ENCODE data around the gene RPUSD4.

RPUSD4 gene

DNA sequence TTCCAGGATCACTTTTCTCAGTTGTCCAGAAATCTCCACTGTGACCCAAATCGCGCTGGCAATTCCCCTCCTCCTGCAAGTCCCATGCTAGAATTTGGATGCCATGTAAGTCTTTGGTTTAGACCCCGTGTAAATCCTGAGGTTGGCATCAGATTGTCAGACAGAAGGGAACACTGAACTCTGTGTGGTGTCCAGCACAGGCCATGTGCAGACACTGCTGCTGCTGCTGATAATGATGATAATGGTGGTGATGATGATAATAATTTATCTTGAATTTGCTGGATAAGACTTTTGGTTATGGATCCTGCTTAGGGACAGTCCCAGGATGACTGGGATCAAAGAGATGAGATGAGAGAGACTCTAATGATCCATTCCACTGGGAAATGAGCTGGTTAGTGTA lies 45.0 kb downstream of the RPUSD4 start:
- TF ChIP-seq ZFX (IDR thresholded peaks at IDR 0.05), result no peak
- TF ChIP-seq, protein P1, sequence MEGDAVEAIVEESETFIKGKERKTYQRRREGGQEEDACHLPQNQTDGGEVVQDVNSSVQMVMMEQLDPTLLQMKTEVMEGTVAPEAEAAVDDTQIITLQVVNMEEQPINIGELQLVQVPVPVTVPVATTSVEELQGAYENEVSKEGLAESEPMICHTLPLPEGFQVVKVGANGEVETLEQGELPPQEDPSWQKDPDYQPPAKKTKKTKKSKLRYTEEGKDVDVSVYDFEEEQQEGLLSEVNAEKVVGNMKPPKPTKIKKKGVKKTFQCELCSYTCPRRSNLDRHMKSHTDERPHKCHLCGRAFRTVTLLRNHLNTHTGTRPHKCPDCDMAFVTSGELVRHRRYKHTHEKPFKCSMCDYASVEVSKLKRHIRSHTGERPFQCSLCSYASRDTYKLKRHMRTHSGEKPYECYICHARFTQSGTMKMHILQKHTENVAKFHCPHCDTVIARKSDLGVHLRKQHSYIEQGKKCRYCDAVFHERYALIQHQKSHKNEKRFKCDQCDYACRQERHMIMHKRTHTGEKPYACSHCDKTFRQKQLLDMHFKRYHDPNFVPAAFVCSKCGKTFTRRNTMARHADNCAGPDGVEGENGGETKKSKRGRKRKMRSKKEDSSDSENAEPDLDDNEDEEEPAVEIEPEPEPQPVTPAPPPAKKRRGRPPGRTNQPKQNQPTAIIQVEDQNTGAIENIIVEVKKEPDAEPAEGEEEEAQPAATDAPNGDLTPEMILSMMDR (conservative IDR thresholded peaks at IDR 0.05), result no peak
- H3K27ac ChIP-seq, result no peak overlapping the region

DNA sequence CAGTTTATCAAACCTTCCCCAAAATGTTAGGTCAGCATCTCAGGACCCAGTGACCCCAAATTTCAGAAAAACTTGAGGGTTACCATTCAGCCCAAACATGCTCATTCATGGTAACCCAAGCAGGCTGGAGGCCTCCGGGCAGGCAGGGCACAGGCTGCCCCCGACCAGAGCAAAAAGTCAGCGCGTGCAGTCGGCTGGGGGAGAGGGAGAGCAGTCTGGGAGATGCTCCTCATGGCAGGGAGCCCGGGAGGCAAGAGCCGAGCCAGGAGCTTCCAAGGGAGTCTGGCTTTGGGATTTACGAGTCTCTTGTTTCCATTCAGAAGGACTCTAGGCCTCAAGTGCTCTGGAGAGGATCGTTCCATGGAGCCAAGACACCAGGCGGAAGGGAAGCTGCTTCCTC lies 45.7 kb downstream of the RPUSD4 start:
- H3K27ac ChIP-seq, result no peak overlapping the region
- TF ChIP-seq, protein P1 (conservative IDR thresholded peaks at IDR 0.05), result no peak
- no peak for TF ChIP-seq ZFX (IDR thresholded peaks at IDR 0.05)

DNA sequence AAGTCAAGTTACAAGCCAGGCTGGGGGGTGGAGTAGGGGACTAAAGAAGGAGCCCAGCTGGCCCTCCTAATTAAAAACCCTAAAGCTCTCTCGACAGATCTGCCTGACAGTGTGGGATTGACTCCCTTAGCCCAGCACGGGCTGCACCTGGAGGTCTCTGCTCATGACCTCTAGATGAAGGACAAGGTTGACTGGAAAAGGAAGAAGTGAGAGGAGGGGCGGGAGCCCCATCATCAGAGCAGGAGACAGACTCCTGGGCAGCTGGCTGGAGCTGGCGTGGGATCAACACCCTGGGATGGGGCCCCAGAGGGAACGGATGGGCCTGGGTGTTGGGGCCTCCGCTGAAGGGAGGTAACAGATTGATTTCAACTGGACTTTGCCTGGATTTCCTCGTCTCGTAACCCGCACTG lies 46.1 kb downstream of the RPUSD4 start:
- no peak overlapping the region for H3K27ac ChIP-seq
- no peak for TF ChIP-seq ZFX (IDR thresholded peaks at IDR 0.05)
- TF ChIP-seq, protein P1 (conservative IDR thresholded peaks at IDR 0.05), result no peak

DNA sequence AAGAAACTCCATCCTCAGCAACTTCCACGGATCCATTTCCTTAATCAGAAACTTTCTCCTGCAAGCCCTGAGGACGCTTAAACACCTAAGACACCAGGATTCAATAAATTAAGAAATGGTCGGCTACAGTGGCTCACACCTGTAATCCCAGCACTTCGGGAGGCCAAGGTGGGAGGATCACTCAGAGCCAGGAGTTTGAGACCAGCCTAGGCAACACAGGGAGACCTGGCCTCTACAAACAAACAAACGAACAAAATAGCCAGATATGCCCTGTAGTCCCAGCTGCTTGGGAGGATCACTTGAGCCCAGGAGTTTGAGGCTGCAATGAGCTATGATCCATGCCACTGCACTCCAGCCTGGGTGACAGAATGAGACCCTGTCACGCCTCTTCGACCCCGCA lies 46.7 kb downstream of the RPUSD4 start:
- H3K27ac ChIP-seq, result no peak overlapping the region
- TF ChIP-seq ZFX (IDR thresholded peaks at IDR 0.05), result no peak
- TF ChIP-seq, protein P1 (conservative IDR thresholded peaks at IDR 0.05), result no peak

DNA sequence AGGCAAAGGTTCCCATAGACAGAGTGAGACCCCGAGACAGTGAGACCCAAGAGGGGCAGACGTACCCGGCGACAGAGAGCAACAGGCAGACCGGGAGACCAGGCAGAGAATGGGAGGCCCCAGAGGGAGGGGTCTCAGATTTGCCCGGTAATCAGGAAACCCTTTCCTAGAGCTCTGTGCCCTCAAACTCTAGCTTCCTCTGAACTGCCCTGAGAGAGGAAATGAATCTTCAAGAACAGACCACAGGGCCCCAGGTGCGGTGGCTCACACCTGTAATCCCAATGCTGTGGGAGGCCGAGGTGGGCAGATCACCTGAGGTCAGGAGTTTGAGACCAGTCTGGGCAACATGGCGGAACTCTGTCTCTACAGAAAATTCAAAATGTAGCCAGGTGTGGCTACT lies 47.7 kb downstream of the RPUSD4 start:
- H3K27ac ChIP-seq, result no peak overlapping the region
- TF ChIP-seq ZFX (IDR thresholded peaks at IDR 0.05), result no peak
- TF ChIP-seq, protein P1 (conservative IDR thresholded peaks at IDR 0.05), result no peak

DNA sequence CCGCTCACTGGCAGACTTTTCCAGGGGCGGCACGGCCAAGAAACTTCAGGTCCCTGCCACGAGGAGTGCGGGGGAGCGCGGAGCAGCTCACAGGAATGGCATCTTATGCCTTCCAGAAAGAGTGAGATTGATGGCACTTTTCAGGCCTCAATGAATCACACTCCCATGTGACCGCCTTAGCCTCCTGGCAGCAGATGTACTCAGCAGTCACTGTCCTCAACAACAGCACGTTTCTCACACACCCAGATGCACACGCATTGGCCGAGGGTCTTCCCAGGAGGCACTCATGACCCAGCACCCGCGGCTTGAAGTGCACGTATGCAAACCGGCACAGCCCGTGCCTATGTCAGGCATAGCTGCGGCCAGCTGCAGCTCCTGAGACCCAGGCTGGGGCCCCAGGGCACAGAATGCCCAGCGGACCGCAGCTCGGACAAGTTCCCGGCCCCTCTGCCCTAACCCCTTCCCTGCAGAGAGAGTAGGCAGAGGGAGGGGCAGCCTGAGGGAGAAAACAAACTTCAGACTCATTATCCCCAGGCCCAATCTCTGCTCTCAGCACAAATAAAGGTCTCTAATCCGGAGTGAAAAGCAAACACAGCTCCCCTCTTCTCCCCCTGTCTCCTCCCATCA lies 48.3 kb downstream of the RPUSD4 start:
- H3K27ac ChIP-seq, result no peak overlapping the region
- TF ChIP-seq, protein P1 (conservative IDR thresholded peaks at IDR 0.05), result no peak

DNA sequence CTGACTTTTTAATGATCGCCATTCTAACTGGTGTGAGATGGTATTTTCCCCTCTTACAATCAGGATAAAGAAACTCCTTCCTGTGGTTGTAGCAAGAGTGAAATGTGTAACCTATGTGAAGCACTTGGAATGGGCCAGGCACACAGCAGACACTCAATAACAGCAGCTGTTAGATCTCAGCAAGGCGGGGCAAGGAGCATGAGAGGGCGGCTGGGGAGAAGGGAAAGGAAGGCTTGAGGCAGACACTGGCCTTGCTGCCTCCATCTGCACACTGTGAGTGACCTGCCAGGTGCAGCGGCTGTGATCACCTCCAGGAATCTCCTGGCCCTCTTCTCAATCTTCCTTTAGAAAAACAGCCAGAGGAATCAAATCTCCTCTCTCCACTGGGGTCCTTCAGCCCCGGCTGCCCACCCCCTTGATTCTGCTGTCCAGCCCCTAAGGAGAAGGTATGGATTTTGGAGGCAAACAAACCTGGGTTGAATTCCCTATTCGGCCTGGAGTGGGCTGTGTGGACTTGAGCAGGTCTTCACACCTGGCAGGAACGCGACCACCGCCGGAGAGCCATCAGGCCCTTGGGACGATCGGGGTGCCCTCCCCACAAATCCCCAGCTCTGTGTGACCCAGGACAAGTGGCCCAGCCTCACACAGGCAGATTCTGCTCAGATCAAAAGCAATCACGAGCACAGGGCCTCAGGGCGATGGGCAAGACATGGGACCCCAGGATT lies 49.0 kb downstream of the RPUSD4 start:
- no peak overlapping the region for H3K27ac ChIP-seq
- TF ChIP-seq, protein P1 (conservative IDR thresholded peaks at IDR 0.05), result no peak
- no peak for TF ChIP-seq ZFX (IDR thresholded peaks at IDR 0.05)

Measured in C4-2B (cell line).